ENCODE measurements around the gene DKK1. TPM values are rescaled to one million over a fixed set of nuclear protein-coding genes. Genes with fewer than 3 reads are reported as not detected.

Gene DKK1
- polyA plus RNA-seq, 4 donors: 0.40 to 0.67 TPM; not detected in 2

DNA sequence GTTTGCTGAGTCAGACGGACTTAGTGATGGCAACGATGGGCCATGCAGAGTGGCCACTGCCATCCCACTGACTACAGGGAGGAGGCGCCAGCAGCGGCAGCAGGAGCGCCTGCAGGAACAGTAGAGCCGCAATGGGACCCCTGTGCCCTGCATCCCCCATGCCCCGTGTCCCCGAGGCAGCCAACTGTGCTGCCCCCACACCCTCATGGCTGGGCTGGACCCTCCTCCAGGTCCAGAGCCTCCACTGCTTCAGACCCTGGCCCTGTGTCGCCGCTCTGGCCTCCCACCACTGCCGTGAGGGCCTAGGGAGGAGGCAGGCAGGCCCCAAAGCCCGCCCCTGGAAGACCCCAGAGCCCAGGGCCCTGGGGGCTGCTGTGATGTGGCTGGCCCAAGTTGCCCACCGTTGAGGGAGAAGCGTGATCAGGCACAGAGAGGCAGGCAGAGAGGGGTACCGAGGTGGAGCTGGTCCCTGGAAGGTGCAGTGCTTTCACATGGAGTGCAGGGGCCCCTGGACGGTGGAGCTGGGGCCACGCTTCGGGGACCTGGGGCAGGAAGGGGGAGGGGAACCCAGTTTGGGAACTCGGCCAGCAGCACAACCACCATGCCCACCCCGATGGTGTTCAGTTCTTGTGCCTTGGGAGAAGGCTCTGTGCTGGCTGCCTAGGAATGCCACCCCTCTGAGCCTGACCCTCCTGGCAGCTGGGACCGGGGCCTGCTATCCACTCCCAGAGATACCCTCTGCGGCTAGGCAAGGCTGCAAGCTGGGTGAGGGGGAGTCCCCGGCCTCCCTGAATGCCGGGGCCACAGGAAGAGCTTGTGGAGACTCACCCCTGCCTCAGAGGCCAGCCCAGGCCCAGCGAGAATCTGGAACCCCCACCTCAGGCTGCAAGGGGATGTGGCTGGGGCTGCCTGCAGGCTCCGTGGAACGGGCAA lies 32.6 kb downstream of the DKK1 start:
- no peak overlapping the region for H3K4me3 ChIP-seq (ENCODE audit: low read depth in 1 of 3, low read length in 3 of 3)
- 91 to 94% (median 93%) methylated on average over 24 to 27 of the region's 27 CpGs for WGBS, 3 donors
- DNase-seq: no peak
- H3K36me3 ChIP-seq (ENCODE audit: control insufficient read depth in 3 of 3, insufficient read depth in 2 of 3, low read depth in 1 of 3, low read length in 3 of 3): no peaks in the 10 kb centered on the region
- no peaks in the 10 kb centered on the region for H3K27me3 ChIP-seq (ENCODE audit: control insufficient read depth in 3 of 3, insufficient read depth in 3 of 3, low read length in 3 of 3)
- FAIRE-seq: no peak
- peaks cover 0 to 9% of the 10 kb centered on the region in 2 donors for H3K9me3 ChIP-seq (ENCODE audit: control insufficient read depth in 2 of 2, insufficient read depth in 1 of 2, low read depth in 1 of 2, low read length in 1 of 2)
- no peak overlapping the region for H3K27ac ChIP-seq (ENCODE audit: low read depth in 1 of 3, low read length in 2 of 3)
- no peaks in the 10 kb centered on the region for H3K4me1 ChIP-seq (ENCODE audit: control insufficient read depth in 3 of 3, insufficient read depth in 2 of 3, low read depth in 1 of 3, low read length in 2 of 3)

DNA sequence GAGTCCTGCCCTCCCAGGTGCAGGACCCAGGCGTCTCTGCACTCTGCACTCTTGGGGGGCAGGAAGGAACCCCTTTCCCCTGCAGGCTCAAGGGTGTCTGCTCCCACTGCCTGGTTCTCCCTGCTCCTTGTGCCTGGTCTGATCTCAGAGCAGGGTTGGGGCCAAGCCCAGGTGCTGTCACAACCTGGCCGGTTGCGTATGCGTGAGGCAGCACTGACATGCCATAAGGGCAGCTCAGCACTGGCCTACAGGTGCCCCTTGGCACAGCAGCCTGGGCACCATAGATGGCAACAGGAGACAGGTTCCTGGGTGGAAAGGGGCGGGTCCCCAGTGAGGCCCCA lies 33.2 kb downstream of the DKK1 start:
- DNase-seq (no peak), FAIRE-seq (no peak)
- Histone ChIP-seq H3K4me1 (ENCODE audit: control insufficient read depth in 3 of 3, insufficient read depth in 2 of 3, low read depth in 1 of 3, low read length in 2 of 3) (no peaks in the 10 kb centered on the region), H3K27me3 (ENCODE audit: control insufficient read depth in 3 of 3, insufficient read depth in 3 of 3, low read length in 3 of 3) (no peaks in the 10 kb centered on the region), H3K36me3 (ENCODE audit: control insufficient read depth in 3 of 3, insufficient read depth in 2 of 3, low read depth in 1 of 3, low read length in 3 of 3) (no peaks in the 10 kb centered on the region), H3K27ac (ENCODE audit: low read depth in 1 of 3, low read length in 2 of 3) (no peak overlapping the region), H3K4me3 (ENCODE audit: low read depth in 1 of 3, low read length in 3 of 3) (no peak overlapping the region), H3K9me3 (ENCODE audit: control insufficient read depth in 2 of 2, insufficient read depth in 1 of 2, low read depth in 1 of 2, low read length in 1 of 2) (peaks cover 0 to 9% of the 10 kb centered on the region in 2 donors)
- WGBS, 3 donors: 88 to 97% (median 89%) methylated on average over 5 of the region's 5 CpGs

DNA sequence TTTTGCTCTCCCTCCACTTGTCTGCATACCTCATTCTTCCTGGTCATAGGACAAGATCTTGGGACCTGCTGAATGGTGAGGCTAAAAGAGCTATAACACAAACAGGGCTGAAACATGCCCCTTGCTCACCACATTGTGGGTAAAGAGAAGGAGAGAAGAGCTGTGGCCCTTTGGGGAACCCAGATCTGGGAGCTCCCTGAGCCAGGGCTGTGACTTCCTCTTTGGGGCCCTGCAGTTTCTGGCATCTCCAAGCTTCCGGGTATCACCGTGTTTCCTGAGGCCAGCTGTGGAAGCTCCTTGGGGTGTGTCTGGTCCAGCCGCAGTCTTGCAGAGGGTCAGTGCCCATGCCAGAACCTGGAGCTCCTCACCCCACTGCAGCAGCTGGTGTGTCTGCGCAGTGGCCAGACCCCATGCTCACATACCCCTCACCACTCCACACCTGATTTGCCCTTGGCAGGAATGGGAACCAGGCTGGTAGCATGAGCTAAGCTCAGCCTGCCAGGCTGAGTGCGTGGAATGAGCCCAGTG lies 34.0 kb downstream of the DKK1 start:
- 87 to 95% (median 93%) methylated on average over 5 of the region's 5 CpGs for WGBS, 3 donors
- no peak for FAIRE-seq
- no peaks in the 10 kb centered on the region for H3K27me3 ChIP-seq (ENCODE audit: control insufficient read depth in 3 of 3, insufficient read depth in 3 of 3, low read length in 3 of 3)

DNA sequence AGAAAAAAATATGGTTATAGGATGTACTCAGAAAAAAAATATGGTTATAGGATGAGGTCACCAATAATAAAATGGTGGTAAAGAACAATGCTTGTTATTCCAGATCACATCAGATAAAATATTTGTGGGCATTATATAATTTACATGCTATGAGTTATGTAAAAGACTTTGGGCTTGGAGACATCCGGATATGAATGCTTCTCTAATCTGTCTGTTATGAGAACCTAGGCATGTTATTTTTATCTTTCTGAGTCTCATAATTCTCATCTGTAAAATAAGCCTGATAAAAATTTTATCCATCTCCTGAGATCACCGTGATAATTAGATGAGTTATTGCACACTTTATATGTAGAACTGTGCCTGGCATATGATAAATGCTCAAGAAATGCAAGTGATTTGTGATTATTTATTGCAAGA lies 37.8 kb downstream of the DKK1 start:
- no peak for FAIRE-seq

More for the DNA sequence above, 34.0 kb downstream of the DKK1 start:
- no peaks in the 10 kb centered on the region for H3K4me1 ChIP-seq (ENCODE audit: control insufficient read depth in 3 of 3, insufficient read depth in 2 of 3, low read depth in 1 of 3, low read length in 2 of 3)
- H3K9me3 ChIP-seq (ENCODE audit: control insufficient read depth in 2 of 2, insufficient read depth in 1 of 2, low read depth in 1 of 2, low read length in 1 of 2): peaks cover 0 to 9% of the 10 kb centered on the region in 2 donors
- DNase-seq: no peak
- no peaks in the 10 kb centered on the region for H3K36me3 ChIP-seq (ENCODE audit: control insufficient read depth in 3 of 3, insufficient read depth in 2 of 3, low read depth in 1 of 3, low read length in 3 of 3)
- H3K27ac ChIP-seq (ENCODE audit: low read depth in 1 of 3, low read length in 2 of 3): no peak overlapping the region
- no peak overlapping the region for H3K4me3 ChIP-seq (ENCODE audit: low read depth in 1 of 3, low read length in 3 of 3)

DNA sequence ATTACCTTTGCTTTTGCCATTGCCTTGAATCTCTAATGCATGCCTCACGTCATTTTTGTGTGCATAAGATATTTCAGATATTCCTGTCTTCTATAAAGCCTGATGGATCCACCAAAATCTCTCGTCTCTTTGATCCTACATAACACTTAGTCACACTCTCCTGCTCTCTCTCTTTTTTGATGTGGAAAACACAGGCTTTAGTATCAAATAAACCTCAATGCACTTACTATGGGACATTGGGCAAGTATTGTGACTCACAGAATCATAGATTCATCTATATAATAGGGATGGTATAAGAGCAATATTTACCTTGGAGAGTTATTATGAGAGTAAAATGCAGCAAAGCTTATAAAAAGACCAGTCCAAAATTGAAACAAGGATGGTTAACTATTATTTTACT lies 39.1 kb downstream of the DKK1 start:
- Histone ChIP-seq H3K9me3 (ENCODE audit: control insufficient read depth in 2 of 2, insufficient read depth in 1 of 2, low read depth in 1 of 2, low read length in 1 of 2) (no peaks in the 10 kb centered on the region), H3K27me3 (ENCODE audit: control insufficient read depth in 3 of 3, insufficient read depth in 3 of 3, low read length in 3 of 3) (no peaks in the 10 kb centered on the region), H3K36me3 (ENCODE audit: control insufficient read depth in 3 of 3, insufficient read depth in 2 of 3, low read depth in 1 of 3, low read length in 3 of 3) (no peaks in the 10 kb centered on the region), H3K4me1 (ENCODE audit: control insufficient read depth in 3 of 3, insufficient read depth in 2 of 3, low read depth in 1 of 3, low read length in 2 of 3) (peaks cover 0 to 3% (median 0%) of the 10 kb centered on the region in 3 donors), H3K27ac (ENCODE audit: low read depth in 1 of 3, low read length in 2 of 3) (no peak overlapping the region), H3K4me3 (ENCODE audit: low read depth in 1 of 3, low read length in 3 of 3) (no peak overlapping the region)
- DNase-seq (no peak), FAIRE-seq (no peak)
- 79 to 91% (median 86%) methylated on average over 2 of the region's 2 CpGs for WGBS, 3 donors

More for the DNA sequence above, 37.8 kb downstream of the DKK1 start:
- Histone ChIP-seq H3K4me1 (ENCODE audit: control insufficient read depth in 3 of 3, insufficient read depth in 2 of 3, low read depth in 1 of 3, low read length in 2 of 3) (peaks cover 0 to 3% (median 0%) of the 10 kb centered on the region in 3 donors), H3K36me3 (ENCODE audit: control insufficient read depth in 3 of 3, insufficient read depth in 2 of 3, low read depth in 1 of 3, low read length in 3 of 3) (no peaks in the 10 kb centered on the region), H3K27ac (ENCODE audit: low read depth in 1 of 3, low read length in 2 of 3) (no peak overlapping the region), H3K9me3 (ENCODE audit: control insufficient read depth in 2 of 2, insufficient read depth in 1 of 2, low read depth in 1 of 2, low read length in 1 of 2) (peaks cover 0 to 9% of the 10 kb centered on the region in 2 donors), H3K4me3 (ENCODE audit: low read depth in 1 of 3, low read length in 3 of 3) (no peak overlapping the region), H3K27me3 (ENCODE audit: control insufficient read depth in 3 of 3, insufficient read depth in 3 of 3, low read length in 3 of 3) (no peaks in the 10 kb centered on the region)
- DNase-seq: no peak
- WGBS, 3 donors: 79 to 88% (median 82%) methylated on average over 2 of the region's 2 CpGs

DNA sequence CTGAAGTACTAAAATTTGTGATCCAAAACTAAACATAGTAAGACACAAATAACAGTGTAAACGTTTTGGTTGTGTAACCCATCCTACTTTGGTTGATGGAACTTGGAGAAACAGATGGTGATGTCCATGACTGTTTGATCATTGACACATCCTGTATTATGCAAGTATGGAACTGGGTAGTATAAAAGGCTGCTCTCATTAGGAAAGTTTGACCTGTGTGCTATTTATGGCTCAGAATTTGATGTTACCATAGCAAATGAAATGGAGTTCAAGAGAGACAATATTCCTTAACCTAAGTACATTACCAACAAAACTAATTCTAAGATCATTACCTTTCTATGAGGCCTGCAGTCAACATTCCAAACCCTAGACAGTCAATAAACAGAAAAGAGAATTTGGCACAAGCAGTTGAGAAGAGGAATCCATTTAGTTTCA lies 39.9 kb downstream of the DKK1 start:
- Histone ChIP-seq H3K4me3 (ENCODE audit: low read depth in 1 of 3, low read length in 3 of 3) (no peak overlapping the region), H3K27me3 (ENCODE audit: control insufficient read depth in 3 of 3, insufficient read depth in 3 of 3, low read length in 3 of 3) (no peaks in the 10 kb centered on the region), H3K4me1 (ENCODE audit: control insufficient read depth in 3 of 3, insufficient read depth in 2 of 3, low read depth in 1 of 3, low read length in 2 of 3) (peaks cover 0 to 3% (median 0%) of the 10 kb centered on the region in 3 donors), H3K9me3 (ENCODE audit: control insufficient read depth in 2 of 2, insufficient read depth in 1 of 2, low read depth in 1 of 2, low read length in 1 of 2) (no peaks in the 10 kb centered on the region), H3K36me3 (ENCODE audit: control insufficient read depth in 3 of 3, insufficient read depth in 2 of 3, low read depth in 1 of 3, low read length in 3 of 3) (no peaks in the 10 kb centered on the region), H3K27ac (ENCODE audit: low read depth in 1 of 3, low read length in 2 of 3) (no peak overlapping the region)
- WGBS, 3 donors: 35 to 44% (median 39%) methylated on average over 1 of the region's 1 CpG
- DNase-seq (no peak), FAIRE-seq (no peak)

DNA sequence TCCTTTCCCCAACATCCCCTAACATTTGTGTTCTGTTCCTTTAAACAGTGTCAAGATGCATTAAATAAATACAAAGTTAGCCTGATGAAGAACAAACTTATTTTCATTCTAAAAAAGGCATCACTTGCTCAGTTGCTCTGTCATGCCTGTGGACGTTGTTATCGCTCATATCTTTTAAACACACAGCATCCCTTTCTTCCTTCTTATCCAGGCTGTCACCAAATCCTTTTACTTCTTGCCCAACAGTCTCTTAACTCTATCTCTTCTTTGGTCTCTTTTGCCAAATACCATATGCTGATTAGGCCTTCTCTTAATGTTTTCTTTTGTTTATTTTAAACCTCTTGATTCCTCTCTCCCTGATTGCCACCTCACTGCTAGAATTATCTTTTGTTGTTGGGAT lies 43.9 kb downstream of the DKK1 start:
- Histone ChIP-seq H3K4me1 (ENCODE audit: control insufficient read depth in 3 of 3, insufficient read depth in 2 of 3, low read depth in 1 of 3, low read length in 2 of 3) (peaks cover 0 to 3% (median 0%) of the 10 kb centered on the region in 3 donors), H3K9me3 (ENCODE audit: control insufficient read depth in 2 of 2, insufficient read depth in 1 of 2, low read depth in 1 of 2, low read length in 1 of 2) (no peaks in the 10 kb centered on the region), H3K4me3 (ENCODE audit: low read depth in 1 of 3, low read length in 3 of 3) (no peak overlapping the region), H3K36me3 (ENCODE audit: control insufficient read depth in 3 of 3, insufficient read depth in 2 of 3, low read depth in 1 of 3, low read length in 3 of 3) (no peaks in the 10 kb centered on the region), H3K27ac (ENCODE audit: low read depth in 1 of 3, low read length in 2 of 3) (no peak overlapping the region), H3K27me3 (ENCODE audit: control insufficient read depth in 3 of 3, insufficient read depth in 3 of 3, low read length in 3 of 3) (no peaks in the 10 kb centered on the region)
- FAIRE-seq (no peak), DNase-seq (no peak)
- WGBS, 3 donors: 39 to 60% (median 51%) methylated on average over 2 of the region's 2 CpGs

DNA sequence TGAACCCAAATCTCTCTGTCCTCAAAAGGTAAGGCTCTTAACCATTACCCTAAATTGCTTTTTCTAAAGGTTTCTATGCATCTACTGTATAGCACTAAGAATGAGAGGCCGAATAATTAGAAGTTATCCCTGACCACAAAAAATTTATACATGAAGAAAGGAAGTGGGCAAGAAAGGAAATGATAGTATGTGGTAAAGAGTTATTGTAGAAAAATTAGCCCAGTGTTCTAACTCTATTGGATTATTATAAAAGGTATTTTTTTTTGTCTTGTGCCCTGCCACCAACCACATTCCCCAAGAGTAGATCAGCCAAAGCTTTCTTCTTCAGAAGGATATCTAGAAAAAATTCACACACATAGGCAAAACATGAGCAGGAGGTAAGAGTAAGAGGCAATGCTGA lies 45.4 kb downstream of the DKK1 start:
- 67 to 83% (median 69%) methylated on average over 1 of the region's 1 CpG for WGBS, 3 donors
- peaks cover 0 to 3% (median 0%) of the 10 kb centered on the region in 3 donors for H3K4me1 ChIP-seq (ENCODE audit: control insufficient read depth in 3 of 3, insufficient read depth in 2 of 3, low read depth in 1 of 3, low read length in 2 of 3)
- H3K4me3 ChIP-seq (ENCODE audit: low read depth in 1 of 3, low read length in 3 of 3): no peak overlapping the region
- no peaks in the 10 kb centered on the region for H3K27me3 ChIP-seq (ENCODE audit: control insufficient read depth in 3 of 3, insufficient read depth in 3 of 3, low read length in 3 of 3)
- no peak overlapping the region for H3K27ac ChIP-seq (ENCODE audit: low read depth in 1 of 3, low read length in 2 of 3)
- DNase-seq (no peak), FAIRE-seq (no peak)
- no peaks in the 10 kb centered on the region for H3K9me3 ChIP-seq (ENCODE audit: control insufficient read depth in 2 of 2, insufficient read depth in 1 of 2, low read depth in 1 of 2, low read length in 1 of 2)
- H3K36me3 ChIP-seq (ENCODE audit: control insufficient read depth in 3 of 3, insufficient read depth in 2 of 3, low read depth in 1 of 3, low read length in 3 of 3): no peaks in the 10 kb centered on the region

Measured in small intestine (tissue), 7 donors.